ENCODE data around the gene NANOGP8.

The NANOGP8 gene

GRCh38 chr15:35098737-35099136, 13.6 kb upstream of the NANOGP8 start:
- no peak for DNase-seq (ENCODE audit: low read depth)
- no peak for TF ChIP-seq CTCF (IDR thresholded peaks at IDR 0.05; ENCODE audit: control insufficient read depth, extremely low read depth, insufficient read depth)
- no peak overlapping the region for H3K4me3 ChIP-seq (ENCODE audit: low read depth, low read length)

- no peak for TF ChIP-seq CTCF (IDR thresholded peaks at IDR 0.05; ENCODE audit: control insufficient read depth, extremely low read depth, insufficient read depth)
- DNase-seq (ENCODE audit: low read depth): no peak
- no peak overlapping the region for H3K4me3 ChIP-seq (ENCODE audit: low read depth, low read length)
Measured at GRCh38 chr15:35095941-35096340, 10.8 kb upstream of the NANOGP8 start.

GRCh38 chr15:35092846-35093245, 7.8 kb upstream of the NANOGP8 start:
- no peak overlapping the region for H3K4me3 ChIP-seq (ENCODE audit: low read depth, low read length)
- no peak for DNase-seq (ENCODE audit: low read depth)
- TF ChIP-seq CTCF (IDR thresholded peaks at IDR 0.05; ENCODE audit: control insufficient read depth, extremely low read depth, insufficient read depth): no peak

GRCh38 chr15:35092311-35092710, 7.2 kb upstream of the NANOGP8 start:
- no peak for DNase-seq (ENCODE audit: low read depth)
- TF ChIP-seq CTCF (IDR thresholded peaks at IDR 0.05; ENCODE audit: control insufficient read depth, extremely low read depth, insufficient read depth): no peak
- H3K4me3 ChIP-seq (ENCODE audit: low read depth, low read length): no peak overlapping the region

GRCh38 chr15:35090104-35090807, 5.2 kb upstream of the NANOGP8 start:
- no peak for DNase-seq (ENCODE audit: low read depth)
- no peak overlapping the region for H3K4me3 ChIP-seq (ENCODE audit: low read depth, low read length)
- TF ChIP-seq CTCF (IDR thresholded peaks at IDR 0.05; ENCODE audit: control insufficient read depth, extremely low read depth, insufficient read depth): no peak

- H3K4me3 ChIP-seq (ENCODE audit: low read depth, low read length): no peak overlapping the region
- no peak for TF ChIP-seq CTCF (IDR thresholded peaks at IDR 0.05; ENCODE audit: control insufficient read depth, extremely low read depth, insufficient read depth)
- DNase-seq (ENCODE audit: low read depth): no peak
Measured at GRCh38 chr15:35089551-35089950, 4.5 kb upstream of the NANOGP8 start.

GRCh38 chr15:35088329-35088728, 3.2 kb upstream of the NANOGP8 start:
- no peak overlapping the region for H3K4me3 ChIP-seq (ENCODE audit: low read depth, low read length)
- TF ChIP-seq CTCF (IDR thresholded peaks at IDR 0.05; ENCODE audit: control insufficient read depth, extremely low read depth, insufficient read depth): no peak
- no peak for DNase-seq (ENCODE audit: low read depth)

All from LNCaP clone FGC (cell line).